Retinal pigment epithelial cell (primary cell): ENCODE results near the gene NOP14.

Source experiments
- DNase-seq: peaks from one replicate; pipeline ENCODE4 v3.0.0-alpha.2; 2010; ENCODE audit warnings: low read depth
- H3K4me3 ChIP-seq: 2 replicates; pipeline ENCODE4 v1.5.1; 2011; ENCODE audit warnings: mild to moderate bottlenecking, low read length, control low read depth, moderate library complexity
- CTCF ChIP-seq: conservative IDR thresholded peaks from 2 replicates; pipeline ENCODE4 v1.5.1; 2011; ENCODE audit warnings: low read depth, low read length, control low read depth, inconsistent platforms

The NOP14 gene

GRCh38 chr4:2888886-2889285 is 74.3 kb downstream of the NOP14 start:
- no peak overlapping the region for H3K4me3 ChIP-seq
- no peak for DNase-seq
- no peak for TF ChIP-seq CTCF
